HG02870 (cell line): ENCODE results near the gene DOCK3.
"Not testable (repeated sequence)": the region's sequence is repeated elsewhere in the genome, so short reads cannot be mapped to it uniquely, and the experiment has no call there.

Experiments used
- ATAC-seq: cut with Tn5 transposase; IDR thresholded peaks from one replicate; pipeline ENCODE4 v1.9.1; 2021; ENCODE audit warnings: mild to moderate bottlenecking, moderate library complexity; ENCODE audit not compliant: unreplicated experiment

DOCK3 gene

DNA sequence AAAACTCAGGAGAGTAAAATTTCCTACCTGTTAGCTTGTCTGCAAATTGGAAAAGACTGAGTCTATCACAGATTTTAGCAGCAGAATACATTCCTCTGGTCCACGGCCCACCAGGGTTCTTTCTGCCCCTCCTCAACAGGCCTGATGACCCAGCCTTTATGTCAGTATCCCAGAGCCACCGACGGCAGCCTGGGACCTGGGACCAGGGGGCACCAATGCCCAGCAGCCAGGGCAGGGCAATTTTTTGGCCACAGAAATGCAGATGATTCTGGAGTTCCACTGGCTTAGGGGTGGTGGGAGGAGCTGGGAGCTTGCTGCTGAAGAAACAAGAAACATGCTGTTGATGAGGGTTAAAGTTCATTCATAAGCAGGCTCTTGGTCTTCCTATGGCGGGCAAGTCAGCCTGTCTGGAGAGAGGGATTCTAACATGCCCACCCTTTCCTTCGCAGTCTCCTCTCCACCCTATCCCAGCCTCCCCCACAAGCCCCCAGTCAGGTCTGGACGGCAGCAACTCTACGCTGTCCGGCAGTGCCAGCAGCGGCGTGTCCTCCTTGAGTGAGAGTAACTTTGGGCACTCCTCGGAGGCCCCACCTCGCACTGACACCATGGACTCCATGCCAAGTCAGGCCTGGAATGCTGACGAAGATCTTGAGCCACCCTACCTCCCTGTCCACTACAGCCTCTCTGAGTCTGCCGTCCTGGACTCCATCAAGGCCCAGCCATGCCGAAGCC is 706.0 kb downstream of the DOCK3 start:
- ATAC-seq, result no peak

- no peak for ATAC-seq
Observed at GRCh38 chr3:51381333-51381705, 706.6 kb downstream of the DOCK3 start.

GRCh38 chr3:51382076-51382745 is 707.5 kb downstream of the DOCK3 start:
- ATAC-seq, result no peak

DNA sequence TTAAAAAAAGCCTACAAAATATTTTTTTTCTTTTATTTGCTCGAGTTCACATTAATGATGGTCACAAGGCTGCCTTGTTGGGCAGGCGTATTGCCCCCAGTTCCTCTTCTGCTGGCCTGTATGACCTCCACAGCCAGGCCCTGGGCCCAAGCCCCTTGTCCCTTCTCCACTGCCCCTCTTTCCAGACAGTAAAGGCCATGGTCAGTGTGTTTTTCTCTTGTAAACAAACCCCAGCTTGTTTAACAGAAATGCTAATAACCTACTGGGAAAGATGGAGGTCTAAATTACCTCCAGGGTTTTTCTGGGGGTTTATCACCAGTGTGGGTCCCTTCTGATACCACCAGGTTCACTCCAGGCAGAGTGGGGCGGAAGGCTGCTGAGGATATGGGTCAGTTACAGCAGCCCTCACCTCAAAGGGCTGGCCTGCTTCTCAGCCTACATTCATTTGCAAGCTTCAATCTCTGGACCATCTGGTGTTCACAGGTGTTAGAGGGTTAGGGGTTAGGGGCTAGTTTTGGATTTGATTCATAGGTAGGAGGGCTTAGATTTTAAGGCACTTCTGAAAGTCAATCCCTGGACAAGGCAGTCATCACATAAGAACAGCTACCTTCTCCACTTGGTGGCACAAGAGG is 708.3 kb downstream of the DOCK3 start:
- ATAC-seq, result no peak

- ATAC-seq, result no peak
Observed at GRCh38 chr3:51384055-51384725, 709.5 kb downstream of the DOCK3 start.

DNA sequence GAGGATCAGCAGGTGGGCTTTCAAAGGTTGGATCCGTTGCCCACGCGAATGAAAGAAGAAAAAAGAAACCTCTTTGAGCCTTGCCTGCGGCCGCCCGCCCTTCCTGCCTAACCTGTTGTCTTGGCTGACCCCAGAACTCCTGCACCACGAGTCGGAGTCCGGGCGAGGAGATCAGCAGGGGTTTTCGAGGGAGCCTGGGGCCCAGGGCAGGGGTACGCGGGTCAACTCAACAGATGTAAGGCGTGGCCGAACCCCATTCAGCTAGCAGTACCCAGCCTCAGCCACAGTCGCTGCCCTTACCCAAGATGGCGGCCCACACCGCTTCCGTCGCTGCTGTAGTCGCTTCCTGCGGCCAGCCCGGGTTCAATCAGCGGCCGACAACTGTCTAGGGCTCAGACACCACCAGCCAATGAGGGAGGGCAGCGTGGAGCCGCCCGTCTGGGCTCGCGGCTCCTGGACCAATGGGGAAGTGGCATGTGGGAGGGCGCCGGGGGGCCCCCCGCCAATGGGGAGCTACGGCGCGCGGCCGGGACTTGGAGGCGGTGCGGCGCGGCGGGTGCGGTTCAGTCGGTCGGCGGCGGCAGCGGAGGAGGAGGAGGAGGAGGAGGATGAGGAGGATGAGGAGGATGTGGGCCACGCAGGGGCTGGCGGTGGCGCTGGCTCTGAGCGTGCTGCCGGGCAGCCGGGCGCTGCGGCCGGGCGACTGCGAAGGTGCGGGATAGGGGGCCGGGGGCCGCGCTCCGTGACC is 710.2 kb downstream of the DOCK3 start, which contains the start of gene MANF:
Gene MANF, plus strand, starts transcription at position 566 of the 748 bp plus-strand sequence. Its CDS starts 52 bp downstream, at position 618.
- peak; percentile 90 for ATAC-seq

GRCh38 chr3:51385621-51386091 is 710.9 kb downstream of the DOCK3 start:
- ATAC-seq, result no peak

DNA sequence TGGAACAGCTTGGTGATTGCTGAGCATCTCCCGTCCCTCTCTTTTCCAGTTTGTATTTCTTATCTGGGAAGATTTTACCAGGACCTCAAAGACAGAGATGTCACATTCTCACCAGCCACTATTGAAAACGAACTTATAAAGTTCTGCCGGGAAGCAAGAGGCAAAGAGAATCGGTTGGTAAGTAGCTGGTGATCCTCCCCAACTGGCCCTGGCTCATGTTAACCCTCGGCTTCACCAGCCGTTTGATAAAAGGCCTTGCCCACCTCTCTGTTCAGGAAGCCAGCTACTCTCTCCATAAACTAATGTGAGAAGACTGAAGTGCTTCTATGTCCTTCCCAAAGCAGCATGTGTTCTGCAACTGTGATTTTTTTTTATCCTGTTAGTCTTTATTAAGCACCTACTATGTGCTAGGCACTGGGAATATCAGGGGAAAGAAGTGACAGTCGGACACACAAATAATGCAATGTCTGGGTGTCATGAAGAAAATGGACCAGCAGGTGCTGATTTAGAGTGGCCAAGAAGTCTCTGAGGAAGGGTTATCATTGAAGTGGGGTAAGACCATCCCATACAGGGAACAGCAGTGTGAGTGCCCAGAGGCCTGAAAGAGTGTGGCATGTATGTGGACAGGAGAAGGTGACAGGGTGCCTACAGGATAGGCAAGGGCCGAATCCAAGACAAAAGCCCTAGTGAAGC is 711.6 kb downstream of the DOCK3 start:
- no peak for ATAC-seq

- no peak for ATAC-seq
Observed at GRCh38 chr3:51386852-51387229, 712.1 kb downstream of the DOCK3 start.

DNA sequence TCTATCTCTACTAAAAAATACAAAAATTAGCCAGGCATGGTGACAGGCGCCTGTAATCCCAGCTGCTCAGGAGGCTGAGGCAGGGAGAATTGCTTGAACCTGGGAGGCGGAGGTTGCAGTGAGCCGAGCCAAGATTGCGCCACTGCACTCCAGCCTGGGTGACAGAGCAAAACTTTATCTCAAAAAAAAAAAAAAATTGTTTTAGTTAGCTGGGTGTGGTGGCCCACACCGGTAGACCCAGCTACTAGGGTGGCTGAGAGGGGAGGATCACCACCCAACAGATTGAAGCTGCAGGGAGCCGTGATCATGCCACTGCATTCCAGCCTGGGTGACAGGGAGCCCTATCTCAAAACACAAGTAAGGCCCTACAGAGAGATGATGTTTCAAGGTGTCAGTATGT is 712.6 kb downstream of the DOCK3 start:
- not testable (repeated sequence) for ATAC-seq

- no peak for ATAC-seq
Observed at GRCh38 chr3:51388286-51389029, 713.7 kb downstream of the DOCK3 start.

DNA sequence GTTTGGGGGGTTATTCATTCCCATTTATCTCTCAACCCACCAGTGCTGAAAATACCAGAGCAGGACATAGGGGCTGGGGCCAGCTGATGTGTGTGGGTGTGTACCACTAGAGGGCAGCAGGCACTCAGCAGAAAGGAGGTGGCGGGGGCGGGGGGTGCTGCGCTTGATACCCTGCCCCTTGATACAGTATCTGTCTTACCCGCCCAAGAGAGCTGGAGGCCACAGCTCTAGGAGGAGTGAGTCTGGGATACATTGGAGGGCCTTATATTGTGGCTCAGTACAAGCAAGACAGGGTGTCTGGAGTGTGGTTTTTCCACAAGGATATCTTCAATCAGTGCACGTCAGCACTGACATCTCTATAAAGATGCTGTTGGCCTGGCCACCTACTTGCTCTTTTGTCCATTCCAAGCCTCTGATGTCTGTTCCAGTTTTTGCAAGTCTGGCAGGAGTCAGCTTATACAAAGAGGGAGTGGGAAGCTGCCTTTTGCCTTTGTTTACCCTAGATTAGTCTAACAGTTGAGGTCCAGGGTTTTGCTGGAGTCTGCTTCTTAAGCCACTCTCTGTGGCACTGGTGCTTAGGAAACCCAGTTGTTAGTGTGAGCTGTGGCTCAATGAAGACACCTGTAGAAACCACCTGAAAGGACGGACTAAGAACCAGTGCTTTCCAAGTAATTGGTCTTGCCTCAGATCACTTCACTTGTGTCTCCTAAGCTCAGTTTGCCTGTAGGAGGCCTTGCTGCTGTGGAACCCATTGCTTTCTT is 714.9 kb downstream of the DOCK3 start:
- no peak for ATAC-seq

DNA sequence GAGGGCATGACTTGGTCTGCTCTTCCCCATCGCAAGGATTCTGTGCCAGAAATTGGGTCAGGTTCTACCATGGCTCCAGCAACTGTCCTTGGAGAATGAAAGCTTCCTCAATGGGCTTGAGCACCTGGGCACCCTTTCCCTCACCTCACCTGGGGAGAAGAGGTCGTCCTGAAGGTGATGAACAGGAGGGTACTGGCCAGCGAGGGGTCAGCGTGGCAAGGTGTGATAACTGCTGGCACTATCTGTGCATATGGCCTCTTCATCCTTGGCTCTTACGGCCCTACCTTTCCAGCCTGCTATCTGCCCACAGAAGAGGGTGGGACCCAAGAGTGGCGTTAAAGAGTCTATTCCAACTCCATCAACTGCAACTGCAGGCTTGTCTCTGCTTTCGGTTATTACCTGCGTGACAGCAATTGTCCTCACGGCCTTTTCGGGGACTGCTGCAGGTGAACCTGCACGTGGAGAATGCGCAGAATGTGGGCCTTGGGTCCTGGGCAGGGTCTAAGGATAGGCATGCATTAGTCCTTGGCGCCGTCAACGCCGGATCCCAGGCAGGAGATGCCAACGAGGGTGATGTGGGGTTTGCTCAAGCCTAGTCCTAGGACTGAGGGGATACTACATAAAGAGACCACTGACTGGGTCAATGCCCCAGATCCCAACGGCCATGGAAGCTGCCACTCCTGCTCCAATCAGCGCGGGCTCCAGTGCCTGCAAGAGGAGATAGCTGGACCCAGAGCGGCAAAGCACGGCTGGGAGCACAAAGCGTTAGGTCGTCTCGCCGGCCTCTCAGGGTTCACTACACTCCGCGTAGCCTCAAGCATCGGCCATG is 715.7 kb downstream of the DOCK3 start:
- ATAC-seq, result no peak

DNA sequence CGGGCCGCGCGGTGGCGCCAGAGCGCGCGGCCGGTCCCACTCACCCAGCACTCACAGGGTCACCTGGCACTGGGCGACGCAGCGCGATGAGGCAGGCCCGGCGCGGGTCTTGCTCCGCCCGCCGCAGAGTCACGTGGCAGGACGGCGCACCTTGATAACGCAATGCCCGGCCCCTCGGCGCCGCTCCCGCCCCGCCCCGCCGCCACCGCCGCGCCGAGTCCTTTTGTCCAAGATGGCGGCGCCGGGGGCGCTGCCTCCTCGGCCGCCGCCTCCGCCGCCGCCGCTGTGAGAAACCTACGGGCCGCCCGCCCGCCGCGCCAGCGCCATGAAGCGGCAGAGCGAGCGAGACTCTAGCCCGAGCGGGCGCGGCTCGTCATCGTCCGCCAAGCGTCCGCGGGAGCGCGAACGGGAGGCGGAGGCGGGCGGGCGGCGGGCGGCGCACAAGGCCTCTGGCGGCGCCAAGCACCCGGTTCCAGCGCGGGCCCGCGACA is 716.4 kb downstream of the DOCK3 start, which contains the start of gene RBM15B:
Gene RBM15B, plus strand, starts transcription at position 211 of the 491 bp plus-strand sequence. Its CDS starts 115 bp downstream, at position 326.
- ATAC-seq, result peak; percentile 90

DNA sequence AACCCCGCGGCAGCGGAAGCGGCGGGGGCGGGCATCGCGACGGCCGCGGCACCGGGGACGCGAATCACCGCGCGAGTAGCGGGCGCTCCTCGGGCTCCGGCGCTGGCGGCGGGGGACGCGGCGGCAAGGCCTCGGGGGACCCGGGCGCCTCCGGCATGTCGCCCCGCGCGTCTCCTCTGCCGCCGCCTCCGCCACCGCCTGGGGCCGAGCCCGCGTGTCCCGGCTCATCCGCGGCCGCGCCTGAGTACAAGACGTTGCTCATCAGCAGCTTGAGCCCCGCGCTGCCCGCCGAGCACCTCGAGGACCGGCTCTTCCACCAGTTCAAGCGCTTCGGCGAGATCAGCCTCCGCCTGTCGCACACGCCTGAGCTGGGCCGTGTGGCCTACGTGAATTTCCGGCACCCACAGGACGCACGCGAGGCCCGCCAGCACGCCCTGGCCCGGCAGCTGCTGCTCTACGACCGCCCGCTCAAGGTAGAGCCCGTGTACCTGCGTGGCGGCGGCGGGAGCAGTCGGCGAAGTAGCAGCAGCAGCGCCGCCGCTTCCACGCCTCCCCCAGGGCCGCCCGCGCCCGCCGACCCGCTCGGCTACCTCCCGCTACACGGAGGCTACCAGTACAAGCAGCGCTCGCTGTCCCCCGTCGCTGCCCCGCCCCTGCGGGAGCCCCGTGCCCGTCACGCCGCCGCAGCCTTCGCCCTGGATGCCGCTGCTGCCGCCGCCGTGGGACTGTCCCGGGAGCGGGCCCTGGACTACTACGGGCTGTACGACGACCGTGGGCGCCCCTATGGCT is 717.0 kb downstream of the DOCK3 start:
- ATAC-seq, result peak; percentile 12

DNA sequence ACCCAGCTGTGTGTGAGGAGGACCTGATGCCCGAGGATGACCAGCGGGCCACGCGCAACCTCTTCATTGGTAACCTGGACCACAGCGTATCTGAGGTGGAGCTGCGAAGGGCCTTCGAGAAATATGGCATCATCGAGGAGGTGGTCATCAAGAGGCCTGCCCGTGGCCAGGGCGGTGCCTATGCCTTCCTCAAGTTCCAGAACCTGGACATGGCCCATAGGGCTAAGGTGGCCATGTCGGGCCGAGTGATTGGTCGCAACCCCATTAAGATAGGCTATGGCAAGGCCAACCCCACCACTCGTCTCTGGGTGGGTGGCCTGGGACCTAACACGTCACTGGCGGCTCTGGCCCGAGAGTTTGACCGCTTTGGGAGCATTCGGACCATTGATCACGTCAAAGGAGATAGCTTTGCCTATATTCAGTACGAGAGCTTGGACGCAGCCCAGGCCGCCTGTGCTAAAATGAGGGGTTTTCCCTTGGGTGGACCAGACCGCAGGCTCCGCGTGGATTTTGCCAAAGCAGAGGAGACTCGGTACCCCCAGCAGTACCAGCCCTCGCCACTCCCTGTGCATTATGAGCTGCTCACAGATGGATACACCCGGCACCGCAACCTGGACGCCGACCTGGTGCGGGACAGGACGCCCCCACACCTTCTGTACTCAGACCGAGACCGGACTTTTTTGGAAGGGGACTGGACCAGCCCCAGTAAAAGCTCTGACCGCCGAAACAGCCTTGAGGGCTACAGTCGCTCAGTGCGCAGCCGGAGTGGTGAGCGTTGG is 717.8 kb downstream of the DOCK3 start:
- no peak for ATAC-seq
